Stomach (tissue), 4 donors: ENCODE measurements around the gene C22orf39.

Source experiments
- CTCF ChIP-seq, 7 experiments: fragments of 450-650 bp in 4 of 7; fragments of 200-600 bp in 3 of 7; sonication (generic) in 3 of 7; IDR thresholded peaks; one replicate each; pipeline ENCODE4 v1.5.1; 2016 to 2019; ENCODE audit warnings: antibody characterized with exemption in 7 of 7, control low read depth in 2 of 7, mild to moderate bottlenecking in 1 of 7
- POLR2A ChIP-seq, 4 donors: fragments of 450-650 bp; IDR thresholded peaks; one replicate each; pipeline ENCODE4 v1.6.1; 2016; ENCODE audit warnings: antibody characterized with exemption in 4 of 4, control low read depth in 2 of 4, mild to moderate bottlenecking in 1 of 4, moderate library complexity in 1 of 4
- POLR2AphosphoS5 ChIP-seq, 3 donors: sonication (generic); formaldehyde crosslinking; IDR thresholded peaks; one replicate each; pipeline ENCODE4 v1.6.1; 2016; ENCODE audit warnings: antibody characterized with exemption in 3 of 3

- no peak for TF ChIP-seq CTCF (IDR thresholded peaks at IDR 0.05)
- no peak for TF ChIP-seq POLR2AphosphoS5 (IDR thresholded peaks at IDR 0.05)
- TF ChIP-seq POLR2A (IDR thresholded peaks at IDR 0.05), result no peak
Observed at GRCh38 chr22:19482297-19482696, 34.8 kb upstream of the C22orf39 start.
